Gastrocnemius medialis (tissue), 4 donors: Measurements from ENCODE around the gene DCDC2C.

ENCODE experiments used
- CTCF ChIP-seq, 5 experiments: fragments of 450-650 bp in 3 of 5; fragments of 200-600 bp in 2 of 5; sonication (generic) in 2 of 5; IDR thresholded peaks in 4 of 5; conservative IDR thresholded peaks in 1 of 5; 1 replicate in 4 of 5; 2 replicates in 1 of 5; pipeline ENCODE4 v1.5.1; 2016 to 2019; ENCODE audit warnings: antibody characterized with exemption in 5 of 5, mild to moderate bottlenecking in 3 of 5, moderate library complexity in 3 of 5
- POLR2A ChIP-seq, 2 donors: fragments of 450-650 bp; IDR thresholded peaks; one replicate each; pipeline ENCODE4 v1.6.1; 2017; ENCODE audit warnings: antibody characterized with exemption in 2 of 2, mild to moderate bottlenecking in 2 of 2, moderate library complexity in 2 of 2

- TF ChIP-seq CTCF (IDR thresholded peaks at IDR 0.05 in 4 of 5, conservative IDR thresholded peaks at IDR 0.05 in 1 of 5), result no peak
- TF ChIP-seq POLR2A (IDR thresholded peaks at IDR 0.05), result no peak
Observed at GRCh38 chr2:3864943-3865865, 161.8 kb downstream of the DCDC2C start.
